Measurements from ENCODE around the gene SYT15B. TPM values are rescaled to one million over a fixed set of nuclear protein-coding genes. Genes with fewer than 3 reads are reported as not detected.

The SYT15B gene
- total RNA-seq, 1 donor from 2014 or later = not detected

Other genes starting within 250 kb of the SYT15B start
- 2.3 and 3.7 TPM in 2 replicates for gene AGAP9, start 240.0 kb downstream of the SYT15B start, total RNA-seq
- not detected in 2 replicates for gene NPY4R2, start 155.1 kb upstream of the SYT15B start, total RNA-seq
- 9.3 TPM in 1 of 2 replicates, not detected in the other for gene FAM25C, start 236.2 kb upstream of the SYT15B start, total RNA-seq